Astrocyte (in vitro differentiated cells and primary cell): ENCODE data around the gene KRTAP19-6. TPM values are rescaled to one million over a fixed set of nuclear protein-coding genes. Genes with fewer than 3 reads are reported as not detected.

ENCODE experiments used
- DNase-seq: peaks from one replicate; pipeline ENCODE4 v3.0.0-alpha.2; 2010; ENCODE audit warnings: low read depth
- FAIRE-seq: peaks from 2 replicates; lab custom pipeline; 2011; peaks lifted over from hg19 to GRCh38; lab: Jason Lieb, UNC
- H2AFZ ChIP-seq: 2 replicates; pipeline ENCODE4 v1.6.0; 2012; ENCODE audit warnings: low read depth, low read length, inconsistent platforms
- H3K27ac ChIP-seq: 2 replicates; pipeline ENCODE4 v1.5.1; 2011; ENCODE audit warnings: low read depth, low read length, inconsistent platforms
- H3K27me3 ChIP-seq: 2 replicates; pipeline ENCODE4 v1.6.0; 2011; ENCODE audit warnings: low read length, inconsistent platforms; ENCODE audit not compliant: insufficient read depth
- H3K36me3 ChIP-seq: 2 replicates; pipeline ENCODE4 v1.5.1; 2011; ENCODE audit warnings: low read length, inconsistent platforms; ENCODE audit not compliant: insufficient read depth
- H3K4me1 ChIP-seq: 2 replicates; pipeline ENCODE4 v1.5.1; 2011; ENCODE audit warnings: low read length, inconsistent platforms; ENCODE audit not compliant: insufficient read depth
- H3K4me2 ChIP-seq: 2 replicates; pipeline ENCODE4 v1.6.0; 2012; ENCODE audit warnings: low read length, inconsistent platforms
- H3K4me3 ChIP-seq: 2 replicates; pipeline ENCODE4 v1.5.1; 2011; ENCODE audit warnings: low read depth, mild to moderate bottlenecking, low read length, inconsistent platforms; ENCODE audit not compliant: insufficient read depth
- H3K79me2 ChIP-seq: 2 replicates; pipeline ENCODE4 v1.6.0; 2012; ENCODE audit warnings: mild to moderate bottlenecking, low read length, inconsistent platforms; ENCODE audit not compliant: insufficient read depth
- H3K9ac ChIP-seq: 2 replicates; pipeline ENCODE4 v1.6.0; 2012; ENCODE audit warnings: mild to moderate bottlenecking, low read length, inconsistent platforms
- H3K9me3 ChIP-seq: 2 replicates; pipeline ENCODE4 v1.5.1; 2012; ENCODE audit warnings: low read depth, mild to moderate bottlenecking, low read length, inconsistent platforms; ENCODE audit not compliant: insufficient read depth
- H4K20me1 ChIP-seq: 2 replicates; pipeline ENCODE4 v1.6.0; 2012; ENCODE audit warnings: low read length, inconsistent platforms; ENCODE audit not compliant: insufficient read depth
- H3K27ac Mint-ChIP-seq: one replicate; pipeline ENCODE4 v1.8.0; 2021; ENCODE audit warnings: mild to moderate bottlenecking, mixed read lengths; ENCODE audit not compliant: unreplicated experiment
- H3K27me3 Mint-ChIP-seq: one replicate; pipeline ENCODE4 v1.8.0; 2021; ENCODE audit warnings: low read depth, mixed read lengths; ENCODE audit not compliant: unreplicated experiment
- H3K36me3 Mint-ChIP-seq: one replicate; pipeline ENCODE4 v1.8.0; 2021; ENCODE audit warnings: low read depth, mixed read lengths; ENCODE audit not compliant: unreplicated experiment
- H3K4me1 Mint-ChIP-seq: one replicate; pipeline ENCODE4 v1.8.0; 2021; ENCODE audit warnings: low read depth, mixed read lengths; ENCODE audit not compliant: unreplicated experiment
- H3K4me3 Mint-ChIP-seq: one replicate; pipeline ENCODE4 v1.8.0; 2021; ENCODE audit warnings: mild to moderate bottlenecking, moderate library complexity, mixed read lengths; ENCODE audit not compliant: unreplicated experiment
- H3K9me3 Mint-ChIP-seq: one replicate; pipeline ENCODE4 v1.8.0; 2021; ENCODE audit warnings: mild to moderate bottlenecking, mixed read lengths; ENCODE audit not compliant: unreplicated experiment
- CTCF ChIP-seq: IDR thresholded peaks from 2 replicates; pipeline ENCODE4 v1.5.1; 2011; ENCODE audit warnings: low read depth, mild to moderate bottlenecking, inconsistent platforms, low read length, moderate library complexity; ENCODE audit not compliant: insufficient read depth
- EZH2 ChIP-seq: IDR thresholded peaks from 2 replicates; pipeline ENCODE4 v1.6.1; 2012; ENCODE audit warnings: mild to moderate bottlenecking, low read length, inconsistent platforms; ENCODE audit not compliant: insufficient read depth
- total RNA-seq: library from RNA; stranded (reverse); gene quantifications from 2 replicates; pipeline ENCODE4 v1.2.1, GENCODE V29; 2021

Gene KRTAP19-6
- total RNA-seq, 1 donor from 2014 or later, result not detected

GRCh38 chr21:30497065-30497464 lies 44.6 kb downstream of the KRTAP19-6 start, which contains the start of gene KRTAP19-4:
Gene KRTAP19-4 (minus strand): TSS chr21:30497165. CDS start chr21:30497110, 55 bp downstream.
- TF ChIP-seq CTCF (no peak), EZH2 (no peak)
- H3K4me2 ChIP-seq, result no peak within 1 kb of the TSS
- Mint-ChIP-seq H3K36me3 (no peaks in the 10 kb centered on the region), H3K9me3 (no peaks in the 10 kb centered on the region), H3K27me3 (no peaks in the 10 kb centered on the region), H3K4me3 (no peak within 1 kb of the TSS), H3K4me1 (no peaks in the 10 kb centered on the region), H3K27ac (no peak within 1 kb of the TSS)
- no peak within 1 kb of the TSS for H3K4me3 ChIP-seq
- no peaks in the 10 kb centered on the region for H4K20me1 ChIP-seq
- no peak within 1 kb of the TSS for H2AFZ ChIP-seq
- H3K36me3 ChIP-seq, result no peaks in the 10 kb centered on the region
- DNase-seq (no peak), FAIRE-seq (no peak)
- peaks cover 6% of the 10 kb centered on the region for H3K9me3 ChIP-seq
- H3K27me3 ChIP-seq, result no peaks in the 10 kb centered on the region
- no peak within 1 kb of the TSS for H3K27ac ChIP-seq
- H3K4me1 ChIP-seq, result no peaks in the 10 kb centered on the region
- no peak within 1 kb of the TSS for H3K9ac ChIP-seq
- H3K79me2 ChIP-seq, result no peaks in the 10 kb centered on the region

- Histone ChIP-seq H3K4me3 (no peak within 1 kb of the TSS), H3K9ac (no peak within 1 kb of the TSS), H3K79me2 (no peaks in the 10 kb centered on the region), H3K27me3 (no peaks in the 10 kb centered on the region), H3K27ac (no peak within 1 kb of the TSS), H3K36me3 (no peaks in the 10 kb centered on the region), H4K20me1 (no peaks in the 10 kb centered on the region), H3K4me2 (no peak within 1 kb of the TSS), H3K4me1 (no peaks in the 10 kb centered on the region), H2AFZ (no peak within 1 kb of the TSS), H3K9me3 (peaks cover 2% of the 10 kb centered on the region)
- H3K27me3 Mint-ChIP-seq, result no peaks in the 10 kb centered on the region
- H3K4me1 Mint-ChIP-seq, result no peaks in the 10 kb centered on the region
- no peak within 1 kb of the TSS for H3K4me3 Mint-ChIP-seq
- no peak for DNase-seq
- TF ChIP-seq CTCF, result no peak
- no peak for TF ChIP-seq EZH2
- FAIRE-seq, result no peak
- H3K9me3 Mint-ChIP-seq, result no peaks in the 10 kb centered on the region
- no peaks in the 10 kb centered on the region for H3K36me3 Mint-ChIP-seq
- no peak within 1 kb of the TSS for H3K27ac Mint-ChIP-seq
These were observed 49.7 kb downstream of the KRTAP19-6 start, which contains the start of gene KRTAP19-3 for GRCh38 chr21:30491963-30492428. Gene KRTAP19-3 (minus strand): TSS chr21:30492013. CDS start chr21:30491957, 56 bp downstream.

Other genes with a start within 250 kb of the KRTAP19-6 start
- gene KRTAP26-1, start 221.5 kb downstream of the KRTAP19-6 start, total RNA-seq, result not detected in 2 replicates
- not detected in 2 replicates for gene KRTAP27-1, start 204.2 kb downstream of the KRTAP19-6 start, total RNA-seq
- not detected in 2 replicates for gene KRTAP23-1, start 193.3 kb downstream of the KRTAP19-6 start, total RNA-seq
- not detected in 2 replicates for gene KRTAP13-2, start 169.6 kb downstream of the KRTAP19-6 start, total RNA-seq
- gene KRTAP13-1, start 145.8 kb downstream of the KRTAP19-6 start, total RNA-seq, result not detected in 2 replicates
- not detected in 2 replicates for gene KRTAP13-3, start 115.9 kb downstream of the KRTAP19-6 start, total RNA-seq
- not detected in 2 replicates for gene KRTAP13-4, start 111.6 kb downstream of the KRTAP19-6 start, total RNA-seq
- gene KRTAP15-1, start 101.6 kb downstream of the KRTAP19-6 start, total RNA-seq, result not detected in 2 replicates
- gene KRTAP19-1, start 61.5 kb downstream of the KRTAP19-6 start, total RNA-seq, result not detected in 2 replicates
- not detected in 2 replicates for gene KRTAP19-2, start 54.4 kb downstream of the KRTAP19-6 start, total RNA-seq
- gene KRTAP19-3, start 49.9 kb downstream of the KRTAP19-6 start, total RNA-seq, result not detected in 2 replicates
- not detected in 2 replicates for gene KRTAP19-4, start 44.7 kb downstream of the KRTAP19-6 start, total RNA-seq
- not detected in 2 replicates for gene KRTAP19-5, start 39.7 kb downstream of the KRTAP19-6 start, total RNA-seq
- not detected in 2 replicates for gene KRTAP19-7, start 19.4 kb upstream of the KRTAP19-6 start, total RNA-seq
- gene KRTAP22-2, start 48.5 kb upstream of the KRTAP19-6 start, total RNA-seq, result not detected in 2 replicates
- not detected in 2 replicates for gene KRTAP6-3, start 50.6 kb upstream of the KRTAP19-6 start, total RNA-seq
- not detected in 2 replicates for gene KRTAP6-2, start 57.0 kb upstream of the KRTAP19-6 start, total RNA-seq
- gene KRTAP22-1, start 59.2 kb upstream of the KRTAP19-6 start, total RNA-seq, result not detected in 2 replicates
- not detected in 2 replicates for gene KRTAP6-1, start 72.1 kb upstream of the KRTAP19-6 start, total RNA-seq
- not detected in 2 replicates for gene KRTAP20-1, start 74.6 kb upstream of the KRTAP19-6 start, total RNA-seq
- gene KRTAP20-4, start 78.8 kb upstream of the KRTAP19-6 start, total RNA-seq, result not detected in 2 replicates
- gene KRTAP20-2, start 93.3 kb upstream of the KRTAP19-6 start, total RNA-seq, result not detected in 2 replicates
- gene KRTAP20-3, start 101.0 kb upstream of the KRTAP19-6 start, total RNA-seq, result not detected in 2 replicates
- not detected in 2 replicates for gene KRTAP21-3, start 176.9 kb upstream of the KRTAP19-6 start, total RNA-seq
- gene KRTAP21-2, start 205.4 kb upstream of the KRTAP19-6 start, total RNA-seq, result not detected in 2 replicates
- gene KRTAP21-1, start 213.6 kb upstream of the KRTAP19-6 start, total RNA-seq, result not detected in 2 replicates